ENCODE measurements around the gene SUSD3. TPM values are rescaled to one million over a fixed set of nuclear protein-coding genes. Genes with fewer than 3 reads are reported as not detected.
"Not testable (repeated sequence)": the region's sequence is repeated elsewhere in the genome, so short reads cannot be mapped to it uniquely, and the experiment has no call there.

The SUSD3 gene
- total RNA-seq, 1 donor from 2014 or later, result not detected

- H3K27ac Mint-ChIP-seq (ENCODE audit: unreplicated experiment), result no peak overlapping the region
Measured at GRCh38 chr9:93114984-93115335, 56.5 kb downstream of the SUSD3 start.

DNA sequence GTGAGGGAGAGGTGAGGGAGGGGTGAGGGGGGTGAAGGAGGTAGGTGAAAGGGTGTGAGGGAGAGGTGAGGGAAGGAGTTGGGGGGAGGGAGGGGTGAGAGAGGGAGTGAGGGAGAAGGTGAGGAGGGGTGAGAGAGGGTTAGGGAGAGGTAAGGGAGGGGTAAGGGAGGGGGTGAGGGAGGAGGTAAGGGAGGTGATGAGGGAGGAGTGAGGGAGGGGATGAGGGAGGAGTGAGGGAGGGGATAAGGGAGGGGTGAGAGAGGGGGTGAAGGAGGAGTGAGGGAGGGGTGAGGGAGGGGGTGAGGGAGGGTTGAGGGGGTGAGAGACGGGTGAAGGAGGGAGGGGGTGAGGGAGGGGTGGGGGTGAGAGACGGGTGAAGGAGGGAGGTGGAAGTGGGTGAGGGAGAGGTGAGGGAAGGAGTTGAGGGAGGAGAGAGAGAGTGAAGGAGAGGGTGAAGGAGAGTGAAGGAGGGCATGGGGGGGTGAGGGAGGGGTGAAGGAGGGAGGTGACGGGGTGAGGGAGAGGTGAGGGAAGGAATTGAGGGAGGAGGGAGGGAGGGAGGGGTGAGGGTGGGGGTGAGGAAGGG lies 57.1 kb downstream of the SUSD3 start:
- Mint-ChIP-seq H3K27ac (ENCODE audit: unreplicated experiment) (no peak overlapping the region), H3K36me3 (ENCODE audit: low read depth) (peaks cover 5% of the 10 kb centered on the region), H3K9me3 (ENCODE audit: low read depth) (no peaks in the 10 kb centered on the region), H3K27me3 (ENCODE audit: low read depth) (no peaks in the 10 kb centered on the region), H3K4me3 (ENCODE audit: unreplicated experiment) (no peak overlapping the region), H3K4me1 (ENCODE audit: low read depth) (peaks cover 11% of the 10 kb centered on the region)
- DNase-seq (ENCODE audit: low spot score), result peak; percentile 8
- no peak for TF ChIP-seq CTCF (IDR thresholded peaks at IDR 0.05)

More at GRCh38 chr9:93114984-93115335, 56.5 kb downstream of the SUSD3 start:
- peaks cover 6% of the 10 kb centered on the region for H3K36me3 Mint-ChIP-seq (ENCODE audit: low read depth)
- DNase-seq (ENCODE audit: low spot score), result no peak
- peaks cover 5% of the 10 kb centered on the region for H3K4me1 Mint-ChIP-seq (ENCODE audit: low read depth)
- TF ChIP-seq CTCF (IDR thresholded peaks at IDR 0.05), result no peak
- H3K9me3 Mint-ChIP-seq (ENCODE audit: low read depth), result no peaks in the 10 kb centered on the region
- no peak overlapping the region for H3K4me3 Mint-ChIP-seq (ENCODE audit: unreplicated experiment)
- no peaks in the 10 kb centered on the region for H3K27me3 Mint-ChIP-seq (ENCODE audit: low read depth)

- TF ChIP-seq CTCF (IDR thresholded peaks at IDR 0.05), result no peak
- peaks cover 11% of the 10 kb centered on the region for H3K4me1 Mint-ChIP-seq (ENCODE audit: low read depth)
- H3K9me3 Mint-ChIP-seq (ENCODE audit: low read depth), result no peaks in the 10 kb centered on the region
- H3K4me3 Mint-ChIP-seq (ENCODE audit: unreplicated experiment), result no peak overlapping the region
- H3K36me3 Mint-ChIP-seq (ENCODE audit: low read depth), result peaks cover 5% of the 10 kb centered on the region
- DNase-seq (ENCODE audit: low spot score), result peak; percentile 84
- no peaks in the 10 kb centered on the region for H3K27me3 Mint-ChIP-seq (ENCODE audit: low read depth)
- peak overlapping the region; percentile 59 for H3K27ac Mint-ChIP-seq (ENCODE audit: unreplicated experiment)
Measured at GRCh38 chr9:93116072-93116961, 57.8 kb downstream of the SUSD3 start.

DNA sequence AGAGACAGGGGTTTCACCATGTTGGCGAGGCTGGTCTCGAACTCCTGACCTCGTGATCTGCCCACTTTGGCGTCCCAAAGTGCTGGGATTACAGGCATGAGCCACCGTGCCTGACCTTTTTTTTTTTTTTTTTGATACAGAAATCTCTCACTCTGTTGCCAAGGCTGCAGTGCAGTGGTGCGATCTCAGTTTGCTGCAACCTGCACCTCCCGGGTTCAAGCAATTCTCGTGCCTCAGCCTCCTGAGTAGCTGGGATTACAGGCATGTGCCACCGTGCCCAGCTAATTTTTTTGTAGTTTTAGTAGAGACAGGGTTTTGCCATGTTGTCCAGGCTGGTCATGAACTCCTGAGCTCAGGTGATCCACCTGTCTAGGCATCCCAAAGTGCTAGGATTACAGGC lies 59.0 kb downstream of the SUSD3 start:
- H3K9me3 Mint-ChIP-seq (ENCODE audit: low read depth); H3K27ac Mint-ChIP-seq (ENCODE audit: unreplicated experiment); H3K36me3 Mint-ChIP-seq (ENCODE audit: low read depth); H3K27me3 Mint-ChIP-seq (ENCODE audit: low read depth); H3K4me3 Mint-ChIP-seq (ENCODE audit: unreplicated experiment): not testable (repeated sequence)
- peak; percentile 9 for DNase-seq (ENCODE audit: low spot score)
- peaks cover 11% of the 10 kb centered on the region for H3K4me1 Mint-ChIP-seq (ENCODE audit: low read depth)

- Mint-ChIP-seq H3K27me3 (ENCODE audit: low read depth) (no peaks in the 10 kb centered on the region), H3K9me3 (ENCODE audit: low read depth) (no peaks in the 10 kb centered on the region), H3K27ac (ENCODE audit: unreplicated experiment) (no peak overlapping the region), H3K36me3 (ENCODE audit: low read depth) (peaks cover 4% of the 10 kb centered on the region), H3K4me1 (ENCODE audit: low read depth) (peaks cover 11% of the 10 kb centered on the region), H3K4me3 (ENCODE audit: unreplicated experiment) (no peak overlapping the region)
- peak; percentile 26 for DNase-seq (ENCODE audit: low spot score)
- no peak for TF ChIP-seq CTCF (IDR thresholded peaks at IDR 0.05)
Measured at GRCh38 chr9:93117924-93118862, 59.7 kb downstream of the SUSD3 start.
